PC-9 (cell line): Measurements from ENCODE around the gene TBCB.

Experiments
- CTCF ChIP-seq: fragments of 200-600 bp; sonication (generic); conservative IDR thresholded peaks from 2 replicates; pipeline ENCODE4 v1.6.1; 2017; ENCODE audit warnings: mixed run types, antibody characterized with exemption, mild to moderate bottlenecking, moderate library complexity
- EZH2 ChIP-seq: fragments of 200-600 bp; sonication (generic); IDR thresholded peaks from 2 replicates; pipeline ENCODE4 v1.8.0; 2017; ENCODE audit warnings: antibody characterized with exemption, low read depth

GRCh38 chr19:36101550-36102327 lies 13.5 kb upstream of the TBCB start:
- TF ChIP-seq CTCF (no peak), EZH2 (no peak)
